ENCODE measurements around the gene IFNA16.
"Not testable (repeated sequence)": the region's sequence is repeated elsewhere in the genome, so short reads cannot be mapped to it uniquely, and the experiment has no call there.

Gene IFNA16

GRCh38 chr9:21217211-21217610 is at the start of gene IFNA16:
Gene IFNA16, minus strand, starts transcription at chr9:21217311. Its CDS starts 6 bp downstream, at chr9:21217305.
- not testable (repeated sequence) for DNase-seq

GRCh38 chr9:21265421-21266189 is 48.5 kb upstream of the IFNA16 start:
- no peak for DNase-seq

DNA sequence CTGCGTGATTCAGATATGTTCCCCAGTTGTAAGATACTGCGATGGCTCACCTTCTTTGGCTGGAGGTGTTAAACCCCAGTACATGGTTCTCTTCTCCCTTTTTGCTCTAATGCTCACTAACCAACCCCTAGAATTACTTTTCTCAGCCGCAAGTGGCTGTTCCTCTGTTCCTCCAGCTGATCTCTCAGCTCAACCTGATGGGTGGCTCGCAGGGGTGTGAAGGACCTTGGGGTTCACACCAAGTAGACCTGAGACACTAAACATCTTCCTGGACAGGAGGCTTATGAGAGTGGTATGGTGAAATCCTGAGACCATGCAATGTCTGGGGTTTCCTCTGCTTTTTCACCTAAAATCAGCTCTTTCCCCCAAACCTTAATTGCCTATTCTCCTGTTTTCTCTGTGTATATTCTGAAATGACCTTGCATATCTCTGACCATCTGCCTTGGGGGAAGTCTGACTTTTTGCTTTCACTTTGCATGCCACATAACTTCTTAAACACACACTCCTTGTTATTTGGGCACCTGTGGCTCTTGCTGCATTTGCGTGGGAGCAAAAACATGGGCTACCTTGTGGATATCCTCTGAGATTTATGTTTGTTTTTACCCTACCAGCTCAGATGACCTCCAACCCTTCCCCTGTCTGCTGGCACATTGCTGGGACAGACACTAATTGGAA is 38.6 kb upstream of the IFNA16 start:
- DNase-seq = no peak

DNA sequence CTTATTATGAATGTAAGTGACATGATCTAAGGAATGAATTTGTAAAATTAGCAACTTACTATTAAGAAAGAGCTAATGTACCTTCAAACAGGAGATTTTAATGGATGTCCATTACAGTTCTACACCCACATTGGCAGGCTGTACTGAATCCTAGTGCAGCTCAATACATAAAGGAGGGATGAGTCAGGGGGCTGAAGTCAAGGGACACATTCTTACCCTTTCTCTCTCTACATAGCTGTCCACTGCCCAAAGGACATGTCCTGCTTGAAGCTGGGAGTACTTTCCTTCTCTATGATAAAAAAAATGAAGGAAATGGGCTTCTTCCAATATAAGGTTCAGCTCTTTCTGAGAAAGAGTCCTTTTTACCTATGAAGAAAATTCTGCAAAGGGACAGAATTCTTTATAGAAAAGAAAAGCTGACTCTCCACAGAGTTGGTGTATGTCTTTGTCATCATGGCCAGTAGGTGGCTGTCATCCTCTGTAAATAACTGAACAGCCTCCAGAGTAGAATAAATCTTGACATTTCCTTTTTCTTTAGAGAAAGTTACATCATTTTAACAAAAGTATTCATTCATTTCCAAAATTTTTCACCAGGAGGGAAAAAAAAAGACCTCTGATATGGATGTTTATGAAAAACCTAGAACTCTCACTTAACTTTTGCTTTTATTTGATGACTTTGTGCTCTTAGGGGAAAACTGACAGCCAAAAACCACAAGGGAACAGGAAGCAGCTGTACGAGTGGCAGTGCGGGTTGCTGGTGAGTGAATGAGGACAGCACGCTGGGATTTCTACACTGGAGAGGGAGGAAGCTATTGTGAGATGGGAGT is 35.8 kb upstream of the IFNA16 start:
- DNase-seq = no peak

DNA sequence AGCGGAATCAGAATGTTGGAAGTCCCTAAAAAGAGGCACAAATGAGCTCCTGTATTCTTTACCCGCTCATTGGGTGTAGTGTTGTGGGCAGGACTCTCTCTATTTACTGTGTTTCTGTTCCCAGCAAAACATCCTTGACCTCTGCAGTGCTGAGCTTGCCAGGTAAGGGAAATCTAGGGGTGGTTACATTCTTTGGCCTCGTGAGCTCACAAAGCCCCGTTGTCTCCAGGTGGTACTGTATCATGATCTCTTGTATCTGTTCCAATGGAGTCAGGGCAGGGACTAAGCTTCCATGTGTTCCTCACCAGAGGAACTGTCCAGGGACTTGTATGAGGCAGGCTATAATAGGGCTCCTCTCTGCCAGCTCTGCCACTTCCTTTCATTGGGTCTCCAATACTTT is 34.5 kb upstream of the IFNA16 start:
- no peak for DNase-seq

DNA sequence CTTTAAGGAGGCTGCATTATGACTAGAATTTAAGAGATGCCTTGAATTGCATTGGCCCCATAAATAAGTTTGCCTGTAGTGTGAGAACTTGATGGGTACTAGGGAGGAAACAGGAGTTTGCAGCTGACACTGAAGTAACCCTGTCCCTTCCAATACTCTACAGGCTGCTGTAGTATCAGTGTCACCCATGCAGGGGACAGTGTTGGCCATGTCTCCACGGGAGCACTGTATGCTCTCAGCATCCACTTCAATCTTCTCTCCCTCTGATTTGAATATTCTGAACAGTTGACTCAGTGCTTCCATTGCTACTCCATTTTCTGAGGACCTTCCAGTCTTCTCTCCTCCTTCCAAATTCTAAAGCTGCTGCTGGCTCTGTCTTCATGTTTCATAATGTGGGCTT is 34.1 kb upstream of the IFNA16 start:
- no peak for DNase-seq

DNA sequence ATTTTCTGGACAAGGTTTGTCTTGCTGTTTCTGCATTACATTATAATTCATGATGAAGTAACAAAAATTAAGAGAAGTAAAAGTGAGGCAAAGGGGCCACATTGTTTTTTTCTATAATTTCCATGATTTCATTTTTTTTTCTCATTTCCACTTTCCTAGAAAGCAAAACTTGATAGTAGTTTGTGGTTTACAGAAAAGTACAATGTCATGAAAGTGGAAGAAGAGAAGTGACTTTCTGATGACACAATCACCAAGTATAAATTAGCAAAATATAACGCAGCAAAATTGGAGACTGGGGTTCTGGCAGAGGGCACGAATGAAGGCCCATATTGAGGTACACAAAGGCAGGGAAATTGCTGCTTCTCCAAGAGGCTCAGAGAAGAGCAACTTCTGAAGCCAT is 27.7 kb upstream of the IFNA16 start:
- no peak for DNase-seq

DNA sequence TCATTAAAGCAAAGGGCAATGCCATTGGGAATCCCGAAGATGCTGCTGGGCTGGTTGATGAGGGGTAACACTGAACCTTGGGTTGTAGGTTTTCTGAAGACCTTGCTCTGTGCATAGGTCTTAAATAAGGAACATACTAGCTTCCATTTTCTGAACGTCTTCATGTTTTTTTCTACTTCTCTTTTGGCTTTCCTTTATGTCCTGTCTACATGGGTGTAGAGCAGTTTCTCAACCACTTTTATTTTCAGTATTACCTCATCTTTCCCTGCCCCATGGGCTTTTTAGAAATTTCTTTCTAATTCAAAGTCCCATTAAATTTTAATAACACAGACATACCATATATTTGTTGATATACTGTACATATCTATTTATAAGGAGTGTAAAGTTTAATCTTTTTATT is 22.8 kb upstream of the IFNA16 start, which contains the start of gene IFNA14:
IFNA14 (minus strand) TSS at position 95 of the 400 bp plus-strand sequence; CDS start at position 25, 70 bp downstream.
- DNase-seq = no peak

- not testable (repeated sequence) for DNase-seq
These were observed 19.2 kb upstream of the IFNA16 start for GRCh38 chr9:21236360-21236714.

- not testable (repeated sequence) for DNase-seq
These were observed 18.6 kb upstream of the IFNA16 start for GRCh38 chr9:21235468-21236359.

- DNase-seq = no peak
These were observed 17.1 kb upstream of the IFNA16 start for GRCh38 chr9:21234153-21234687.

DNA sequence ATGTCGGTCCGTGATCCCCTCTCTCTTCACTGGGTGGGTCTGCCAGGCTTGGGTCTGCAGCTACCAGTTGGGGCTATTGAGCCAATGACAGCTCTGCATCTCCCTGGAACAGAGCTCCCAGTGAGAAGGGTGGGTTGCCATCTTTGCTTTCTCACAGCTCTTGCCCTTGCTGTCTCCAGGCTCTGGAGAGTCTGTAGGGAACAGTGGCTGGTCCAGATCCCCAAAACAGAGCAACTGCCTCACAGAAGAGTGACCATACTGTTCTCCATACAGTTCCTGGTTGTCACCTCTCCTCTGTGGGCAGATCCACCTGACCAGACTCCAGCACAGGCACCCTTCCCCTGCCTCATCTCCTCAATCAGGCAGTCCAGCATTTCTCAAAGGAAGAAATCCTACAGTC is 16.1 kb upstream of the IFNA16 start:
- DNase-seq = no peak

DNA sequence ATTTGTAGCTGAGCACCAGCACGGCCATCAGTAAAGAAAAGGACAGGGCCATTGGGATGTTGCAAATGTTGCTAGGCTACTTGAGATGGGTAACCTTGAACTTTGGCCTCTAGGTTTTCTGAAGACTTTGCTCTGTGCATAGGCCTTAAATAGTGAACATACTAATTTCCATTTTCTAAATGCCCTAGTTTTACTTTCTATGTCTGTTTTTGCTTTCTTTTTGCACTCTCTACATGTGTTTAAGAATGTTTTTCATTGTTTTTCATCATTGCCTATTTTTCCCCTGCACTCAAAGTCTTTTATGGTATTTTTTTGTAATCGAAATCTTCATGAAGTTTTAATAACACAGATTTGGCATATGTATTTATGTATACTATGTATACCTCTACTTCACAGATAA is 11.0 kb upstream of the IFNA16 start, which contains the start of gene IFNA17:
IFNA17 (minus strand) TSS at position 101 of the 400 bp plus-strand sequence; CDS start at position 52, 49 bp downstream.
- no peak for DNase-seq

DNA sequence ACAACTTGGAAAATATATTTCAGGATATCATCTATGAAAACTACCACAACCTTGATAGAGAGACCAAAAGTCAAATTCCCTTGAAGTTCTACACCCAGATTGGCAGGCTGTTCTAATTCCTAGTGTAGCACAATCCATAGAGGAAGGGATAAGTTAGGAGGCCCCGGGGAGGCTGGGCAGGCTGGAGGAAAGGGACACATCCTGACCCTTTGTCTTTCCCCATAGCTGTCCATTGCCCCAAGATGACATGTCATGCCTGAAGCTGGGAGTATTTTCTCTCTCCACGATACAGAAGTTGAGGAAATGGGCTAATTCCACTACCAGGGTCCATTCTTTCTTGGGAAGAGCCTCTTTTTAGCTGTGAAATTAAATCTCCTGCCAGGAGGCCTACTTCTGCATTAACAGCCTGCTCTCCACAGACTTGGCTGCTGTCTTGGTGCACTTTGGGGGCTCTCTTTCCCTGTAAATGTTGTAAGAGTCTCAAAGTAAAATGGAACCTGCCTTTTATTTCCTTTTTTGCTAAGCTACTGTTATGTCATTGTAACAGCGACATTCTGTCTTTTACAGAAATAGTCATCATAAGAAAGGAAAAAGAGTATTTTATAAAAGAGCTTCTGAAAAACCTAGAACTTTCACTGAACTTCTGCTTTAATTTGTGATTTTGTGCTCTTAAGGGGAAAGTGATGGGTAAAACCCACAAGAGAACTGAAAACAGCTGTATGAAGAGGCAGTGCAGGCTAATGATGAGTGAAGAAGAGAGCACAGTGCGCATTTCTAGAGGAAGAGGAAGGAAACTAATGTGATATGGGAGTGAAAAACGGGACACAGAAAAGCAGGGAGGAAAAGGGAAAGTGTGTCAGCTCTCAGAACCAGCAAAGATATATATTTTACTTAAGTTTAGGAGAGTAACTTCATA is 3.4 kb downstream of the IFNA16 start:
- DNase-seq = not testable (repeated sequence)

DNA sequence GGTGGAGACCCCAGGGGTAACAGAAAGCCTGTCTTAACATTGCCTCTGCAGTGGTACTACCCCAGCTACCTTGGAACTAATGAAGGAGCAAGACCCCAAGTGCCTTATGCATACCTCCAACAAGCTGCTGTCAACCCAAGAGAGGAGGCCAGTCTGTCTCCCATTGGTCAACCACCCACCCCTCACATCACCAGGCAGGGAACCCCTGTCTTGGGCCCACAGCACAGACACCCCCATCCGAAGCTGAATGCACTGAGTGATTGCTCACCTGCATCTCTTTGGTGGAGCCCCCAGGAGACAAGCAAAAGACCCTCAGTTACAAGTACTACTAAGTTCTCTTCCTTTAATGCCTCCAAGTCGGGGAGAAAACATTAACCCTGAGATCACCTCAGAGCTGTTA is 5.0 kb downstream of the IFNA16 start:
- DNase-seq = not testable (repeated sequence)

DNA sequence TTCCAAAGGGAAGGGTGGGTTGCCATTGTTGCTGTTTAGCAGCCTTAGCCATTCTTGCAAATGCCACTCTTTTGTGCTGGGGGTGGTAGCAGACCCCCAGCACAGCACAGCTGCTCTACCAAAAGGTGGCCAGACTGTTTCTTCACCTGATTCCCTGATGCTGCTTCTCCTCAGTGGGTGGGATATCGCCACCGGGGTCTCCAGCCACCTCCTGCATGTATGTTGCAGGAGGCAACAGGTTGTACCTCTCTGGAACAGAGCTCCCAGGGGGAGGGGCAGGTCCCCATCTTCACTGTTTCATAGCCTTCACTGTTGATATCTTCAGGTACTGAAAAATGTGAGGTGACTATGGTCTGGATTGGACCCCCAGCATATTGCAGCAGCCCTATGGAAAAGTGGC is 6.3 kb downstream of the IFNA16 start:
- DNase-seq = not testable (repeated sequence)

- no peak for DNase-seq
These were observed 6.8 kb downstream of the IFNA16 start for GRCh38 chr9:21210311-21210710.

DNA sequence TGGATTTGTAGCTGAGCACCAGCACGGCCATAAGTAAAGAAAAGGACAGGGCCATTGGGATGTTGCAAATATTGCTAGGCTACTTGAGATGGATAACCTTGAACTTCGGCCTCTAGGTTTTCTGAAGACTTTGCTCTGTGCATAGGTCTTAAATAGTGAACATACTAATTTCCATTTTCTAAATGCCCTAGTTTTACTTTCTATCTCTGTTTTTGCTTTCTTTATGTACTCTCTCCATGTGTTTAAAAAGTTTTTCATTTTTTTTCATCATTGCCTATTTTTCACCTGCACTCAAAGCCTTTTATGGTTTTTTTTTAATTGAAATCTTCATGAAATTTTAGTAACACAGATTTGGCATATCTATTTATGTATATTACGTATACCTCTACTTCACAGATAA is 10.1 kb downstream of the IFNA16 start, which contains the start of gene IFNA10:
IFNA10 (minus strand) TSS at position 101 of the 400 bp plus-strand sequence; CDS start at position 55, 46 bp downstream.
- not testable (repeated sequence) for DNase-seq

- DNase-seq = no peak
These were observed 11.9 kb downstream of the IFNA16 start for GRCh38 chr9:21205204-21205603.

- not testable (repeated sequence) for DNase-seq
These were observed 15.0 kb downstream of the IFNA16 start, which contains the start of gene IFNA7 for GRCh38 chr9:21202105-21202504. Gene IFNA7, minus strand, starts transcription at chr9:21202205. Its CDS starts 40 bp downstream, at chr9:21202165.

All from 8988T (cell line).